ENCODE measurements around the gene KCMF1. TPM values are rescaled to one million over a fixed set of nuclear protein-coding genes. Genes with fewer than 3 reads are reported as not detected.

The KCMF1 gene
- total RNA-seq, 1 donor from 2014 or later, result 63.9 TPM

- Mint-ChIP-seq H3K27me3 (ENCODE audit: low read depth) (no peaks in the 10 kb centered on the region), H3K4me1 (peaks cover 37% of the 10 kb centered on the region), H3K36me3 (no peaks in the 10 kb centered on the region), H3K9me3 (no peaks in the 10 kb centered on the region), H3K27ac (peak overlapping the region; percentile 82), H3K4me3 (no peak overlapping the region)
- DNase-seq (ENCODE audit: low spot score in 2 of 2, unreplicated experiment in 2 of 2), result no peak
- no peak for TF ChIP-seq CTCF (IDR thresholded peaks at IDR 0.05; ENCODE audit: unreplicated experiment)
Observed at GRCh38 chr2:85015653-85016360, 44.8 kb downstream of the KCMF1 start.

DNA sequence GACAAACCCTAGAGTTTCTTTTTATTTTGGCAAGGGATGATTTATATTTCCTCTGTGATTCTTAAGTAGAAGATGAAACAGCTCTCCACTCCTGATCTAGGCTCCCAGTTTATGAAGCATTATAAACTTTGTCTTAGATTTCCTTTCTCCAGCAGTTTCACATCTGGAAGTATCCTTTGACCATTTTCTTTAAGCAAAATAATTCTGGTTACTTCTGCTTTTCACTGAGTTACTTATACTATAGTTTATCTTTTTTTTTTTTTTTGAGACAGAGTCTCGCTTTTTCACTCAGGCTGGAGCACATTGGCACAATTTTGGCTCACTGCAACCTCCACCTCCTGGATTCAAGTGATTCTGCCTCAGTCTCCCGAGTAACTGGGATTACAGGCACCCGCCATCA lies 45.5 kb downstream of the KCMF1 start:
- Mint-ChIP-seq H3K4me3 (no peak overlapping the region), H3K36me3 (peaks cover 3% of the 10 kb centered on the region), H3K9me3 (no peaks in the 10 kb centered on the region), H3K27me3 (ENCODE audit: low read depth) (no peaks in the 10 kb centered on the region), H3K27ac (no peak overlapping the region), H3K4me1 (peaks cover 37% of the 10 kb centered on the region)
- TF ChIP-seq CTCF (IDR thresholded peaks at IDR 0.05; ENCODE audit: unreplicated experiment), result no peak
- DNase-seq (ENCODE audit: low spot score in 2 of 2, unreplicated experiment in 2 of 2), result no peak

DNA sequence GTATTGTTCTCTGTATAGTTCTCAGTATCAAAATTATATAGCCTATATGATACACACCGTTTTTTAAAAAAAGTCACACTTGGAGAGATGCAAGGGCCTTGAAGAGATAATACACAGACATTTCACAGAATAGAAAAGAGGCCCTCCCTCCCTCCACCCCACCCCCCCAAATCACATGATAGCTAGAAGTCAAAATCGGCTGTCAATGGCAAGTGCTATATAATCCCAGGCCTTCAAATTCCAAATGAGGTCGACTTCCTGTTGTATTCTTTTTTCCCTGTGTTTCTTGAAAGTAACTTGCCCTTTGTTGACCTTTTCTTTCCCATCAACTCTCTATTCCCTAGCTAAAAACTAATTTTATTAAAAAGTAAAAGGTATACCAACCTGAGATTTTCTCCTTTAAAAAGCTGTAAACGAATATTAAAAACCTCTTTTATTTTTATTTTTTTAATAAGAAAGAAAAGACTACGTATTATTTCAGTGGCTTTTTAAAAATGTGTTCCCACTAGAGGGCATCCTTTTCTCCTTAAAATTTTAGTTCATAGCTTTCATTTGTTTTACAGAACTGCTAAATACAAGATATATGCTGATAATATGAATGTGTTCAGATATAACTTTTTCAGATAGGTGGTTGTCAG lies 46.6 kb downstream of the KCMF1 start:
- no peak for DNase-seq (ENCODE audit: low spot score in 2 of 2, unreplicated experiment in 2 of 2)
- TF ChIP-seq CTCF (IDR thresholded peaks at IDR 0.05; ENCODE audit: unreplicated experiment), result peak; percentile 41
- H3K9me3 Mint-ChIP-seq, result no peaks in the 10 kb centered on the region
- peaks cover 9% of the 10 kb centered on the region for H3K36me3 Mint-ChIP-seq
- H3K4me1 Mint-ChIP-seq, result peaks cover 35% of the 10 kb centered on the region
- H3K27me3 Mint-ChIP-seq (ENCODE audit: low read depth), result no peaks in the 10 kb centered on the region
- H3K27ac Mint-ChIP-seq, result peak overlapping the region; percentile 66
- H3K4me3 Mint-ChIP-seq, result no peak overlapping the region

GRCh38 chr2:85018049-85018447 lies 47.1 kb downstream of the KCMF1 start:
- Mint-ChIP-seq H3K4me3 (no peak overlapping the region), H3K4me1 (peaks cover 31% of the 10 kb centered on the region), H3K36me3 (peaks cover 10% of the 10 kb centered on the region), H3K27me3 (ENCODE audit: low read depth) (no peaks in the 10 kb centered on the region), H3K9me3 (no peaks in the 10 kb centered on the region), H3K27ac (peak overlapping the region; percentile 66)
- DNase-seq (ENCODE audit: low spot score in 2 of 2, unreplicated experiment in 2 of 2), result no peak
- TF ChIP-seq CTCF (IDR thresholded peaks at IDR 0.05; ENCODE audit: unreplicated experiment), result peak; percentile 7

DNA sequence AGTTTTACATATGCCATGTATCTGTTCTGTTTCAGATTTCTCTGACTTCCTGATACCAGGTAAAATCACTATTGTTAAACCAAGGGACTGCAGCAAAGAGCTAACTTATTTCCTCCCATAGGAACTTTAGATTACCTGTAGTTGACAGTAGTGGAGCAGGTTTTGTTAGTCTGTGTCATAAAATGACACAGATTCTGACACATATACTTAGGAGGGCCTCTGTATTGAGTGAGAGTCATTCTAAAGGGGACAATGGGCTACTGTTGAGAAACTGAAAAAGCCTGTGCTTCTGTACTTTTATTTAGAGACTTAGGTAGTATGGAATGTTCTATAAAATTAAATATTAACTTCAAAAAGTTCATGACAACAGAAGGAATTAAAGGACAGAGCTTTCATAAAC lies 48.2 kb downstream of the KCMF1 start:
- TF ChIP-seq CTCF (IDR thresholded peaks at IDR 0.05; ENCODE audit: unreplicated experiment), result no peak
- DNase-seq (ENCODE audit: low spot score in 2 of 2, unreplicated experiment in 2 of 2), result no peak
- Mint-ChIP-seq H3K9me3 (no peaks in the 10 kb centered on the region), H3K36me3 (peaks cover 16% of the 10 kb centered on the region), H3K27ac (peak overlapping the region; percentile 83), H3K4me1 (peaks cover 26% of the 10 kb centered on the region), H3K4me3 (no peak overlapping the region), H3K27me3 (ENCODE audit: low read depth) (no peaks in the 10 kb centered on the region)

Measured in mesothelial cell of epicardium (in vitro differentiated cells).